Measurements from ENCODE around the gene THRB.
"Not testable (repeated sequence)": the region's sequence is repeated elsewhere in the genome, so short reads cannot be mapped to it uniquely, and the experiment has no call there.

Gene THRB

DNA sequence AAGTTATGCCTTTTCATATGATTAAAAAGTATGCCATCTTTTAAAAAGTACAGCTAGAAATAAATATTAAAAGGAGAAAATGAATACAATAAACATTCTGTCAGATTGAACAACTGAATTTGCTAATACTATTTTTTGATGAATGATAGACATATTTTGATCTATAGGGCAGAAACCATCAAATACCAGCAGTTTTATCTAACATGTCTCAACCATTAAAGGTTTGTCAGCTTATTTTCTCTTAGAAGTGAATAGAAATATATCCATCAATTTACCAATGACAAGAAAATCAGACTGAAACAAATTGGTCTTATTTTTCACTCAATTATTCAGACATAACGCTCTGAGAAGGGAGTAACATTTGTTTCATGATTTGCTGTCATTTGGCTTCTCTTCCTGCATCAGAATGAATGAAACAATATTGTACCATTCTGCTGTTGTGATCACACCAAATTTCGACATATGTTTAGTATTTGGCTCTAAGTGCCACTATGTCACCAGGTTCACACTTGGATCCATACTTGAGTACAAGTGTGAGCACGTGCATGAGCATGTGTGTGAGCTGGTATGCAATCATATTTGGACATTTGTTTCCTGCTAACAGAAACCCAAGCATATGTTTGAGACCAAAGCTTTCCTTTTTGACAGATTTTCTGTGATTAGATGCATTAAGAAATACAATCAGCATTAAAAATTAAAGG lies 86.5 kb downstream of the THRB start:
- no peak for DNase-seq

DNA sequence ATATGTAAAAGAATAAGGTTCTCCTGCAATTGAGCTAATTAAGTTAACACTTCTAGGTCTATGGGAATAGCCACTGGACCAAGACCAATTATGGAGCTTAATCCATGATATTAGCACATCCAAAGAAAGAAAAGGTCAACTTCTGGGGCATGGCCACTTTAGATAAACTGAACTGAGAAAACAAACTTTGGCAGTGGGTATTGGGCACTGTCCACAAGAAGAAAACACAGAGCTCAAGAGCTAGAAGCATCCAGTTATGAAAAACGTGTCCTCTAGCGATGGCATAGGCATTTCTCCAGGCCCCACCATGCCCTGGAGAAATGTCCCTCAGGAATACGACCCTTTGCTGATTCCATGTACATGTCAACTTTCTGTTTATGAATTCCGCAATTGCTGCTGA lies 87.8 kb downstream of the THRB start:
- DNase-seq, result no peak

GRCh38 chr3:24405057-24405456 lies 89.6 kb downstream of the THRB start:
- no peak for DNase-seq

DNA sequence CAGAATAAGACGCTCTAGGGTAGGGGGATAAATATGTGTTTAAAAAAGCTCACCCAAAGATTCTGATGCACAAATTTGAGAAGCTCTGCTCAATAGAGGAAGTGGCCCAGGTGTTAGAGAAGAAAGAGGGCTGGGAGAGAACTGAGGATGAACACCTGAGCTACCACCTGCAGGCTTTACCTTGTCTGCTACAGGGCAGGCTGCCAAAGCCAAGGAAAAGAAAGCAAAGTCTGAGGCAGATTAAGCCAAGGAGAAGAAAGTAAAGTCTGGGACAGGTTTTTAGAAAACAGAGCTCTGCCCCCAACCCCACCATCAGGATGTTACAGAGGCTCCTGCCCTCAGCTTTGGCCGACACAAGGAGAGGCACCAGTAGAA lies 92.9 kb downstream of the THRB start:
- DNase-seq, result no peak

DNA sequence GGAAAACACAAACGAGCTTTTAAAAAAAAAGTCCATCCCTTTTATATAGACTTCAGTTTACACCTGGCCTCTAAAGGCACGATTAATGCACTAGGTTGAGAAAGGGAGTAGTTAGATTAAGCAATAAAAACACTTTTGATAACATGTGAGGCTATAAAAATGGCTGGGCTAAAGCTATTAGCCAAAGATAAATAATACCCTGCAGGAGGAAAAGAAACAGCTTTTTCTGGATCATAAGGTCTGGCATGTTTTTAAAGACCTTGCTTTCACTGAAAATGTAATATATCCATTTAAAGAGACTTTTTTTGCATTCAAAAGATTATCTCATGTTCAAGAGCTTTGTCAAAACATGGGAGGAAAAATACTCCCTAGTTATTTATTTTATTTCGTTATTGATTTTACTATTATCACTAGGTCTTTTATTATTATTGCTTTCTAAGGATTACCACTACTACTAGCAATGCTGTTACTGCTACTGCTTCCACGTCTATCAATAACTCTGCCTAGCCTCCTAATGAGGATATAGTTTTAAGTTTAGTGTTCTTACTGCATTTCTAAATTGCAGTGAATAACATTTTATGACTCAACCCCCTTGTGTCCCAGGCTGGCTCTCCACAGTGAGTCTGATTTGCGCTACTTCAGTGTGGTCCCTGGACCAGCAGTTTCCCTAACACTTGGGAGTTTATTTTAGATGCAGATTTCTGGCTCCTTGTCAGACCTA lies 93.4 kb downstream of the THRB start:
- DNase-seq, result no peak

DNA sequence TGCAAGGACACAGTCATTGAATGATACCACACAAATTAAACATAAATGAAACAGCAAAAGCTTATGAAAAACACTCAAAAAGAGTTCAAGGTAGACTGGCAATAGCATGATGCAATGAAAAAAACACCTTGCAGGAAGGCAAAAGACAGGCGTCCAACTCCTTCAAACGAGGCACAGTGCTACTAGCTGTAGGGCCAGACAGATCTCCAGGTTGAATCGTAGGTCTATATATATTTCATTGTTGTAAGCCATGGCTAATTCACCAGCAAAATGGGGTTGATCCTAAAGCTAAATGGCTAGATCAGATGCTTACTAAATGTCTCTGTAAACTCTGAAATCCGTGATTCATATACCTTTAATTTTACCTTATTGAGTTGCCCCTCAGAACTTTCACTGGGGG lies 94.2 kb downstream of the THRB start:
- no peak for DNase-seq

DNA sequence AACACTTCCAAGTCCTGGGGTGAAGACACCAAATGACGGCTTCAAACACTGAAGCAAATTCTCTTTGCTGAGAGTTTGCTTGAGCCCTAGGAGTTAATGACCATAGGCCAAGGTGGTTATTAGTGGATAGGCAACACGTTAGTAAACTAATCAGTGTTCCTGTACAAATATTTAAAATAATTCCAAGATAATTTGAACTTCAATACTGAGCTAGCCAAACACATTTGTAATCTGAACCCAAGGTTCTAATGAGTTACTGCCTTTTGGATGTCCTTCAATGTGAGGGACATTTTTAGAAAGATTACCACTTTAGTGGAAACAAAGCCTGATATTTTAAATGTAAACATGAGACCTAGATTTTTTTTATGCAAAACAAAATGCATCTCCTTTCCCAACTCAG lies 94.6 kb downstream of the THRB start:
- no peak for DNase-seq

DNA sequence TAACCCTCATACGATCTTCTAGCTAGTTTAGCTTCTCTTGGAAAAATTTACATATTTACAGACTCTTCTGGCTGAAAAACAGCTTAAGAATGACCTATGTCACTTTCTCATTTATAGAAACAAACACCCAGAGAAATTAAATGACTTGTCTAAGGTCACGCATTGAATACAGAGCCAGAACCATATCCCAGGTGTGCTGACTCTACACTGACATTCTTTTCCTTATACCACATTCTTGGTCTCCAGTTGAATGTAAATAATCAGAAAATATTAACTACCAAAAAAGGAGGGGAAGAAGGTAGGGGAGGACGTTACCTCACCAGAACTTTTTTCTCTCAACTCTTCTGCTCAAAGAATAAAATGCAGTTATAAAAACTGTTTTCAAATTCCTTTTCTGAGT lies 95.0 kb downstream of the THRB start:
- no peak for DNase-seq

GRCh38 chr3:24398712-24399111 lies 95.9 kb downstream of the THRB start:
- DNase-seq, result not testable (repeated sequence)

GRCh38 chr3:24396338-24396737 lies 98.3 kb downstream of the THRB start:
- DNase-seq, result no peak

DNA sequence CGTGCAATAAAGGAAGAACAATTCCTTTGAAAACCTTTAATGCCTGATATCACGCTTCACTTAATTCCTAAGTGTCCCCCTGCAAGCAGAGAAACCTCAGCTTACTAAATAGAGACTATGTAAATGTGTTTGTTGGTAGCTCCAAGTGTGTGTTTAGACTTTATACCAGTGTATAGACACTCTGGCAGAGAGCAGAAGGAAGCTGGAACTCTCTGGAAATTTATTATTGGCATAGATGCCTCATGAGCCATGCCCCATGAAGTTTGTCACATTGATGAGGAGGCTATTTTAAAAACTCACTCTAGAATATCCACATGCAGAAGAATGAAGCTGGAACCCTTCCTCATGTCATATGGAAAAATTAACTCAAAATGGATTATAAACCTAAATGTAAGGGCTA lies 99.9 kb downstream of the THRB start:
- no peak for DNase-seq

GRCh38 chr3:24393316-24393715 lies 101.3 kb downstream of the THRB start:
- DNase-seq, result no peak

DNA sequence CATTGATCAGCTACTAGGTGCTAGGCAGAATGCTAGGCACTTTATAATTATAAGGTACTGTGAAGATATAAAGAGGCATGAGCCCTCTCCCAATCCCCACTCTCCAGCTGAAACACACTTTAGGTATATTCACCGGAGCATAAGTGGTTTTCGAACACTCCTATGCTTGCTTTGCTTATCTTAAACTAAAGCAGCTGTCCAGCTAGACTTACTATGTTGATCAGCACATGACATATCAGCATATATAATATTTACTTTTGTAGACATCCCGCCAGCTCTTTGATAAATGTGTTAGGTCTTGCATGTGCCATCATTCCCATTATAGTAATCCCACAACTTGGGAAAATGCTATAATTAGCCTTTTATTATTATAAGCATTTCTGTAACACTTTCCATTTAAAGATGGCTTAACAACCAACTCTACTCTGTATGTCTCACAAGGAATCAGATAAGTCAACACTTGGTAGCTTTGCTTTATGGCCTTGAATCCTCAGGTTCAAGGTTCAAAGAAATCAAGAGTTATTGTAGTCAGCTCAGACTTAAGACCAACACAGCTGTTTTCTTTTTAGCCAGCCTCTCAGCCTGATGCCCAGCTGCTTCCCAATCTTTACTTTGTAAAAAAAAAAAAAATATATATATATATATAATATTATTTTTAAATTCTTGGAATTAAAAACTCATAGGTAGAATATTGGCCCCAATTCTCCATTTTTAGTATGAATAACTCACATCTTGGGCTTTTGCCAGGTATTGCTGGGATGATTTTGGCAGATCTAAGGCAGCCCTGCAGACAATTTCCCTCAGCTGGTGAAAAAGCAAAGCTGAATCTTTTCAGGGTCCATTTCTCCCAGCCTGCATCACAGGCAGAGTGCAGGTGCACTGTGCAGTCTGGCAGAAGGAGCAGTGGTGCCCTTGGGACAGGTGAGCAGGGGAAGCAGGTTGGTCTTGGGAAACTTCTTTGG lies 104.2 kb downstream of the THRB start:
- no peak for DNase-seq

DNA sequence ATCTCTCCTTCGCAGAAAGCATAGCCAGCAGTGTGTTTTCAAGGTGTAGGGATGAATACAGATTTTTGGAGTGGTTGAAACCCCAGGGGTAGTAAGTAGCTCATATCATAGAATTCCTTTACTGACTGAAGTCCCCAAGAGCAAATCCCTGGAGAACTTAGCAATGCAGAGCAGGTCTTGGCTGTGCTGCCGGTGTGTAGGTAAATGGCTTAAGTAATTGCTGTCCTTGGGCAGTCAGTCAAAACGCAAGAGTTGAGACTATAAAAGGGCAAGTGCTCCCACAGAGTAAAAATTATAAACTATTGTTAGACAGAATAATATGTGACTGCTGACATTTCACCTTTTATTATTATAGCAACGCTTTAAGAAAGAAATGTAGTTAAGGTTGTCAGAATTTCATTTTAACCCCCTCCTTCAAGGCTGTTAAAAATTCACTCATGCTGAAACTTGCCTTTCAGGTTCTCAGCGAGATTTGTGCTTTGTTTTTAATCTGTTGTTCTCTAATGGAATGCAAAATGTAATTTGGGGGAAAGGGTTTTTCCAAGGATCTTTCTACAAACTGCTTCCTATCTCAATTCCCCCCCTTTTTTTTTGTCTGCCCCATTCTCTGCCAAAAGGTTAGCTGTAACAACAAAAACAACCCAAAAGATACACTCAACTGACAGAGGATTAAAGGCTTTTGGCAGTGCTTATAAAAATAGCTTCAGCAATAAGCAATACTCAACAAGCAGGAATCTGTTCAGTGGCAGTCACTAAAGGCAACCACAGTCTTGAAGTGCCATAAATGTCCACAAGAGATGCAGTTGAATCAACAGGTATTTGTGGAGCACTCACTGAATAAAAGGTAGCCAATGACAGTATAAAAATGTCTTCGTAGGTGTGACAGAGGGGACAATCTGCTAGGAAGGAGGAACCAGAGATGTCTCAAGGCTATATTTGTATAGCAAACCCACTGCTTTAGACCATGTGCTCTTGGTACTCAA lies 105.3 kb downstream of the THRB start:
- DNase-seq, result no peak

- DNase-seq, result no peak
These were observed 106.0 kb downstream of the THRB start for GRCh38 chr3:24388611-24389010.

DNA sequence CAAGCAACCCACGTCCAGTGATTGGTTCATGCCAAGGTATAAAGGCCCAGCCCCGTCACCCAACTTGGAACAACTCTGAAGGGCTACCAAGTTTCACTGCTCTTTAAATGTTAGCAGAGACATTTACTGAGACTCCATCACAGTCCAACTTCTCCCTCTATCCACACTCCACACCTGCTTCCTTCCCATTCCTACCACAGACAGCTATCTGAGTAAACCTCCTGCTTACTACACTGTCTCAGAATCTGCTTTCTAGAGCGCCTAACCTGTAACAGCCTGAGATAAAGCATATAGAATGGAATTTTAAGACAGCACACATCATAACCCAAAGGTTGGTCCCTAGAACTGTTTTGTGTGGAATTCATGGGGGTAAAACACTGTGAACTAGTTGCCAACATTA lies 106.5 kb downstream of the THRB start:
- DNase-seq, result no peak

DNA sequence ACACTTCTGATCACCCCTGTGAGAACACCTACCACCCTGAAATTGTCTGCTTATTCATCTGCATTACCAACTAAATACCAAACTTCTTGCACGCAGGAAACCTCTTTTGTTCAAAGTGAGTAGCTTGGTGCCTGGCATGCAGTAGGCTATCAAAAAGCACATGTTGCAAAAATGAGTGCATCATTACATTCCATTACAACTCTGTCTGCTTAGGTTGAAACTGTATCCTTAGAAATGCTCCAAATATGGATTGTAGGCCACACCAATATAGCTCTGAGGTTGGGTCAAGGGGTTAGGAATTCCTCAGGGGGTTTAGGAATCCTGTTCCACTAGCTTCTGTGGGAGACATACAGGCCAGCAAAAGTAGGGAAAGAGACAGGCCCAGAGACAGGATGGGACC lies 107.2 kb downstream of the THRB start:
- DNase-seq, result no peak

- DNase-seq, result no peak
These were observed 107.7 kb downstream of the THRB start for GRCh38 chr3:24387000-24387399.

- DNase-seq, result no peak
These were observed 108.2 kb downstream of the THRB start for GRCh38 chr3:24386458-24386857.

DNA sequence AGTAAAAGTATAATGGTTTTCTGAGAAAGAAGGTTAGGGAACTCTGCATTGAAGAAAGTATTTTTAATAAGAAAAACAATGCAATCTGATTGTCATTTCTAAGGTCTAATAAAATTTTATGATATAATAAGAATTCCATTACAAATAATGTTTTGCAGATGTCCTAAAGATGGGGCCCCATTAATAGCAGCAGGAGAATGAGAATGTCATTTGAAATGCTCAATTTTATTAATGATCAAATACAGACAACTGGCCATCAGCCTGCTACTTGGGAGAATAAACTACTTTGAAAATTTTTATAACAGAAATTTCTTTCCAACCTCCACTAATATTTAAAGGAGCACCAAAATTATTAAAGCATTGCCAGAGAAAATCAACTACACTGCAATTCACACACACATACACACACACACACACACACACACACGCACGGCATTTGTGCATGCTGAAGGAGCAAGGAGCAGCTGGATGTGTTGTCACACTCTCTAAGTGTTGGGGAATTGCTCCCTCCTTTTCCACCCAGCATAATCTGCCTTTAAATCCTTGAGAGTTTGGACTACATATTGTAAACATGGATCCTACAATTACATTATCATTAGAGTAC lies 109.5 kb downstream of the THRB start:
- DNase-seq, result no peak

- no peak for DNase-seq
These were observed 112.0 kb downstream of the THRB start for GRCh38 chr3:24382647-24383046.

Data from nucleus accumbens (tissue), 56 donors.